GM20431 (cell line): Measurements from ENCODE around the gene NOS3.
"Not testable (repeated sequence)": the region's sequence is repeated elsewhere in the genome, so short reads cannot be mapped to it uniquely, and the experiment has no call there.

Source experiments
- in situ Hi-C: fragments of 300-500 bp; cut with MseI, MboI; formaldehyde crosslinking; loops from one replicate; pipeline ENCODE4 v1.15.0; 2020; ENCODE audit warnings: low sequenced_read_pairs; ENCODE audit not compliant: unreplicated experiment

NOS3 gene

DNA sequence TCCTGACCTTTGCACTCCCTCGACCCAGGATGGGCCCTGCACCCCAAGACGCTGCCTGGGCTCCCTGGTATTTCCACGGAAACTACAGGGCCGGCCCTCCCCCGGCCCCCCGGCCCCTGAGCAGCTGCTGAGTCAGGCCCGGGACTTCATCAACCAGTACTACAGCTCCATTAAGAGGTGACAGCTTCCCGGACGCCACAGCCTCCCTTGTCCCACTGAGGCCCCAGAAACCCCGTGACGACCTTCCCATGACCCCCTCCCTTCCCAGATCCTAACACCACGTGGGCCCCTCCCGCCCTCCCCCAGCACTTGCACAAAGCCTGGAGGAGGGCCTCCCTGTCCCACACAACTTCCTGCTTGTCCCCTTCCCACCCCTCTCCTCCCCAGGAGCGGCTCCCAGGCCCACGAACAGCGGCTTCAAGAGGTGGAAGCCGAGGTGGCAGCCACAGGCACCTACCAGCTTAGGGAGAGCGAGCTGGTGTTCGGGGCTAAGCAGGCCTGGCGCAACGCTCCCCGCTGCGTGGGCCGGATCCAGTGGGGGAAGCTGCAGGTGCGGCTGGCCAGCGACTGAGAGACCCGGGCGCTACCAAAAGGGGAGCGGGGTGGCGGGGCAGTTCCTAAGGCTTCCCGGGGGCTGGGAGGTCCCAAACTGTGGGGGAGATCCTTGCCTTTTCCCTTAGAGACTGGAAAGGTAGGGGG is 5.7 kb downstream of the NOS3 start:
- in situ Hi-C loops = loop anchor here (25.0 kb wide), 1 partner anchor 209 kb away; no protein-coding TSS in a partner anchor

DNA sequence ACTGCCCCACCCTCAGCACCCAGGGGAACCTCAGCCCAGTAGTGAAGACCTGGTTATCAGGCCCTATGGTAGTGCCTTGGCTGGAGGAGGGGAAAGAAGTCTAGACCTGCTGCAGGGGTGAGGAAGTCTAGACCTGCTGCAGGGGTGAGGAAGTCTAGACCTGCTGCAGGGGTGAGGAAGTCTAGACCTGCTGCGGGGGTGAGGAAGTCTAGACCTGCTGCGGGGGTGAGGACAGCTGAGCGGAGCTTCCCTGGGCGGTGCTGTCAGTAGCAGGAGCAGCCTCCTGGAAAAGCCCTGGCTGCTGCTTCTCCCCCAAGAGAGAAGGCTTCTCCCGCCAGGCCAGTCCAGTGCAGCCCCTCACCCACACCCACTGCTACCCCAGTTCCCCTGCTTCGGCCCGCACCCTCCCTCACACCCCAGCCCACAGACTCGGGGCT is 6.3 kb downstream of the NOS3 start:
- in situ Hi-C loops = loop anchor here (25.0 kb wide), 1 partner anchor 210 kb away; no protein-coding TSS in a partner anchor

DNA sequence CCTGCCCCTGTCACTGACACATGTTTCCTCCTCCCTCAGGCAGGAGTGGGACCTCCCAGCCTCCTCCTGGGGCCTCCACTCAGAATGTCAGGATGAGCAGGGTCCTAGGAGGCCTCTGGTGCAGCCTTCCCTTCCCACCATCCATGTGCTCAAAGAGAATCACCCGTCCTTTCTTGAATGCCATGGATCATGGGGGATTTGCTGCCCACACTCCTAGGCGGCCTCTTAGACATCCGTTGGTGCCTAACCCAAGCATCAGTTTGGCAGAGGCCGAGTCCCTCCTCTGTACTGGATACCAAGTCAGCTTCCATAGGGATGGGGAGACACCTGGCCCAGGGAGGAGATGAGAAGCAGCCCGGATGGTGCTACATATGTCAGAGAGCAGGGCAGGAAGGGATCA is 7.0 kb downstream of the NOS3 start:
- in situ Hi-C loops = loop anchor here (25.0 kb wide), 1 partner anchor 211 kb away; no protein-coding TSS in a partner anchor

DNA sequence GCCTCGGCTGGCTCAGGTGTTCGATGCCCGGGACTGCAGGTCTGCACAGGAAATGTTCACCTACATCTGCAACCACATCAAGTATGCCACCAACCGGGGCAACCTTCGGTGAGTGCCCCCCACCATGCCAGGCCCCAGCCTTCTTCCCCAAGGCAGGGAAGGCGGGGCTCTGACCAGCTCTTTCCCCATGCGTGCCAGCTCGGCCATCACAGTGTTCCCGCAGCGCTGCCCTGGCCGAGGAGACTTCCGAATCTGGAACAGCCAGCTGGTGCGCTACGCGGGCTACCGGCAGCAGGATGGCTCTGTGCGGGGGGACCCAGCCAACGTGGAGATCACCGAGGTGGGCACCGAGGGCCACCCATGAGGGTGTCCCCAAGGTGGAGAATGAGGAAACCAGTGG is 7.5 kb downstream of the NOS3 start:
- in situ Hi-C loops = loop anchor here (25.0 kb wide), 1 partner anchor 211 kb away; no protein-coding TSS in a partner anchor

DNA sequence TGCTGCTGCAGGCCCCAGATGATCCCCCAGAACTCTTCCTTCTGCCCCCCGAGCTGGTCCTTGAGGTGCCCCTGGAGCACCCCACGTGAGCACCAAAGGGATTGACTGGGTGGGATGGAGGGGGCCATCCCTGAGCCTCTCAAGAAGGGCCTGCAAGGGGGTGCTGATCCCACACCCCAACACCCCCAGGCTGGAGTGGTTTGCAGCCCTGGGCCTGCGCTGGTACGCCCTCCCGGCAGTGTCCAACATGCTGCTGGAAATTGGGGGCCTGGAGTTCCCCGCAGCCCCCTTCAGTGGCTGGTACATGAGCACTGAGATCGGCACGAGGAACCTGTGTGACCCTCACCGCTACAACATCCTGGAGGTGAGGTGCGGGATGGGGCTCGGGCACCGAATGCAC is 8.2 kb downstream of the NOS3 start:
- in situ Hi-C loops = loop anchor here (25.0 kb wide), 1 partner anchor 212 kb away; no protein-coding TSS in a partner anchor

DNA sequence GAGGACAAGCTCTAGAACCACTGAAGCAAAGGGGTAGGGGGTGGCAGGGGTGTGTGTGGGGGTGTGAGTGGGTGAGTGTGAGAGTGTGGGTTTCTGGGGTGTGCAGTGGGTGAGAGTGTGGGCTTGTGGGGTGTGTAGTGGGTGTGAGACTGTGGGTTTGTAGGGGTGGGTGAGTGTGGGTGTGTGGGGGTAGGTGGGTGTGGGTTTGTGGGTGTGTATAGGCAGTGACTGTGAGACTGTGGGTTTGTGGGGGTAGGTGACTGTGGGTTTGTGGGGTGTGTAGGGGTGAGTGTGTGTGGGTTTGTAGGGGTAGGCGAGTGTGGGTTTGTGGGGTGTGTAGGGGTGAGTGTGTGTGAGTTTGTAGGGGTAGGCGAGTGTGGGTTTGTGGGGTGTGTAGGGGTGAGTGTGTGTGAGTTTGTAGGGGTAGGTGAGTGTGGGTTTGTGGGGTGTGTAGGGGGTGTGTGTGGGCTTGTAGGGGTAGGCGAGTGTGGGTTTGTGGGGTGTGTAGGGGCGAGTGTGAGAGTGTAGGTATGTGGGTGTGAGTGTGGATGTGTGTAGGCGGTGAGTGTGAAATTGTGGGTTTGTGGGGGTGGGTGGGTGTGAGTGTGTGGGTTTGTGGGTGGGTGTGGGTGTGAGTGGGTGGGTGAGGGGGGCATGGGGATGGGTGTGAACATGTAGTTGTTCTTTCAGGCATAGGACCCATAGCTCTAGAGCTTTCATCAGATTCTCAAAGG is 8.8 kb downstream of the NOS3 start:
- in situ Hi-C loops = loop anchor here (25.0 kb wide), 1 partner anchor 212 kb away; no protein-coding TSS in a partner anchor

DNA sequence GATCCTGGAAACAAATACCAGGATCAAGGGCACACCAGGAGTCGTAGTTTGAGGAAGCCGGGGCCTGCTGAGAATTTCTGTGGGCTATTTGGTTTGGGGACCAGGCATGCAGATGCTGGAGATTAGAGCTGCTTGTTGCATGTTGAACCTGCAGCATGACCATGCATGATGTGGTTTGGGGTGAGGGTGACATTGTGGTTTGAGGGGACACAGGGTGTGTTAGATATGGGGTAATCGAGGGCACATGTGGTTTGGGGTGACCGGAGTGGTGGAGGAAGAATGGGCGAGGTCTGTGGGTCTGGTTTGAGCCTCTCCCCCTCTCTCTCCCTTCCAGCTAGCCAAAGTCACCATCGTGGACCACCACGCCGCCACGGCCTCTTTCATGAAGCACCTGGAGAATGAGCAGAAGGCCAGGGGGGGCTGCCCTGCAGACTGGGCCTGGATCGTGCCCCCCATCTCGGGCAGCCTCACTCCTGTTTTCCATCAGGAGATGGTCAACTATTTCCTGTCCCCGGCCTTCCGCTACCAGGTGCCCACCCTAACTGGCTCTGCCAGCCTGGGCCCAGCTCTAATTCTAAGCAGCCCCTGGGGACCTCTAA is 10.2 kb downstream of the NOS3 start:
- in situ Hi-C loops = no loop called here

DNA sequence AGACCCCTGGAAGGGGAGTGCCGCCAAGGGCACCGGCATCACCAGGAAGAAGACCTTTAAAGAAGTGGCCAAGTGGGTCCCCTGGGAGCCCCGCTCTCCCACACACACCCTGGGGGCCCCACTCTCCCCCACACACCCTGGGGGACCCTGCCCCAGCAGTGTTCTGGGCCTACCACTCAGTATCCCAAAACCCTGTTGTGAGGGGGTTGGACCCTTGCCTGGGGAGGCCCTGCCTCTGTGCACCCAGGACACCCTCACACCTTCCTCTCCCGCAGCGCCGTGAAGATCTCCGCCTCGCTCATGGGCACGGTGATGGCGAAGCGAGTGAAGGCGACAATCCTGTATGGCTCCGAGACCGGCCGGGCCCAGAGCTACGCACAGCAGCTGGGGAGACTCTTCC is 10.7 kb downstream of the NOS3 start:
- in situ Hi-C loops = no loop called here

DNA sequence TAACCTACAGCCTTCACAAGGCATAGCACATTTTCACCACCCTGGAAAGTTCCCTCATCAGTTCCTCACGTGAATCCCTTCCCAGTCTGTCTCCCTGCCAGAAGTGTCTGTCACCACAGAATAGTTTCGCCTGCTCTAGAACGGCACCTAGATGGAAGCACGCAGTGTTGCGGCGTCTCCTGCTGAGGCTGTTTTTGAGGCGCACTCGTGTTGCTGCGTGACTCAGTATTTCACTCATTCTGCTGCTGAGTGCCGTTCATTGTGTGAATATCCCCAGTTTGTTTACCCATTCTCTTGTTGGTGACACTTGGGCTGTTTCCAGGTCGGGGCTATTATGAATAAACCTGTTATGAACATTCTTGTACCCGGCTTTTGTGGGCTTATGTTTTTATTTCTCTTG is 12.8 kb downstream of the NOS3 start:
- in situ Hi-C loops = no loop called here

DNA sequence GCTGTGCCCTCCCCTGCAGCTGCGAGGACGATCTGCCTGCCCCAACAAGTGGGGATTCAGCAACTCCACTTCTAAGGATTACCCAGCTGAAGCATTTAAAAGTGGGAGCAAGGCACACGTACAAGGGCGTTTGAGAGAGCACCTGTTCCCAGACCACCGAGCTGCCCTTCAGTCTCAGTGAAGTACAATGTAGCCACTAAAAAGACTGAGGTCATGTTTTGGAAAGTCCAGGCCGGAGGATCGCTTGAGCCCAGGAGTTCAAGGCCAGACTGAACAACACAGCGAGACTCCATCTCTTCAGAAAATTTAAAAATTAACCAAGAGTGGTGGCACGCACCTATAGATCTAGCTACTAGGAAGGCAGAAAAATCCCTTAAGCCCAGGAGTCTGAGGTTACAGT is 14.7 kb downstream of the NOS3 start:
- in situ Hi-C loops = no loop called here

DNA sequence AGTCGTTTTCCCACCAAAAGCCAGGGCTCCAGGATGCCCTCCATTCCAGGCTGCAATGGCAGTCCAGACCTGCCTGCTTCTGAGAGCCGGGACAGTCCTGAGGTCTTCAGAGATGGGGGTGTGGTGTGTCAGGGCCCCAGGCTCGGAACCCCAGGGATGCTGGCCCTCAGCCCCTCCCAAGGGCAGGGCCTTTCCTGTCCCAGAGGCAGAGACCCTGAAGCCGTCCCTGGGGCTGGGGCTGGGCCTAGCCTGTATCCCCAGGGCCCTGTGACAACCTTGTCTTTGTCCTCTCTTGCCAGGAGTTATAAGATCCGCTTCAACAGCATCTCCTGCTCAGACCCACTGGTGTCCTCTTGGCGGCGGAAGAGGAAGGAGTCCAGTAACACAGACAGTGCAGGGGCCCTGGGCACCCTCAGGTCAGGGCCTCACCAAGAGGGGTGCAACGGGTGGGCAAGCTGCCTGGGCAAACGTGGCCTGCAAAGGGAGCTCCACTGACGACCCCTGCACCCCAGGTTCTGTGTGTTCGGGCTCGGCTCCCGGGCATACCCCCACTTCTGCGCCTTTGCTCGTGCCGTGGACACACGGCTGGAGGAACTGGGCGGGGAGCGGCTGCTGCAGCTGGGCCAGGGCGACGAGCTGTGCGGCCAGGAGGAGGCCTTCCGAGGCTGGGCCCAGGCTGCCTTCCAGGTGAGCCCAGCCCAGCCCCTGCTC is 15.9 kb downstream of the NOS3 start:
- in situ Hi-C loops = no loop called here

DNA sequence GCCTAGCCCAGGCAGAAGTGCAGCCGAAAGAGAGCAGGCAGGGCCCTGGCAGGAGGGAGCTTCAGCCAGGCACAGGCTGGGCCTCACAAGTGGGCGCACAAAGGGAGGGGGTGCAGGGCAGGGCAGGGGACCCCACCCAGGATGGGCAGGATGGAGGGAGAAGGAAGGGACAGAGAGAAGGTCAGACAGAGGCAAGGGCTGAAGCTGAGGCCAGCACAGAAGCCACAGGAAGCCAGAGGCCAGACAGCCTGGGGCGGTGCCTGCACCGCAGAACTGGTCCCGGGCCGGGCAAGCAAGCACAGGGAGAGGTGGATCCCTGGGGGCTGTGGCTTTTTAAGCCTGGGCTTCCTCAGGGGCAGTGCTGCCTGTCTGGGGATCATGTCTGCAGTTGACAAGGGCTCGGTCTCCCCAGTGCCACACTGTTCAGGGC is 16.7 kb downstream of the NOS3 start:
- in situ Hi-C loops = no loop called here

DNA sequence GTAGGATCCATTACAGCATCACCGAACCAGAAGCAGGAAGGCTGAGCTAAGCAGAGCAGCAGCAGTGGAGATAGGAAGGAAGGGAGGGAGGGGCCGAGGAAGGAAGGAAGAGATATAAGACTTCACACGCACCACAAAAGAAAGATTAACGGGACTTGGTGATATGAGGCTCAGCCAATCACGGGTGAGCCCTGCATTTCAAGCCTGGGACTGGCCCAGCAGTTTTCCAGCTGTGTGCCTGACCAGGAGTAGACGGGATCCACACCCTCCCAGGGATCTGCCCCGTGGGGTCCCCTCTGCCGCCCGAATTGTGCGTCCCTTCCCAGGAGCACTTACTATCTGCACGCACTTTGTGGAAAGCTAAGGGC is 17.3 kb downstream of the NOS3 start:
- in situ Hi-C loops = no loop called here

DNA sequence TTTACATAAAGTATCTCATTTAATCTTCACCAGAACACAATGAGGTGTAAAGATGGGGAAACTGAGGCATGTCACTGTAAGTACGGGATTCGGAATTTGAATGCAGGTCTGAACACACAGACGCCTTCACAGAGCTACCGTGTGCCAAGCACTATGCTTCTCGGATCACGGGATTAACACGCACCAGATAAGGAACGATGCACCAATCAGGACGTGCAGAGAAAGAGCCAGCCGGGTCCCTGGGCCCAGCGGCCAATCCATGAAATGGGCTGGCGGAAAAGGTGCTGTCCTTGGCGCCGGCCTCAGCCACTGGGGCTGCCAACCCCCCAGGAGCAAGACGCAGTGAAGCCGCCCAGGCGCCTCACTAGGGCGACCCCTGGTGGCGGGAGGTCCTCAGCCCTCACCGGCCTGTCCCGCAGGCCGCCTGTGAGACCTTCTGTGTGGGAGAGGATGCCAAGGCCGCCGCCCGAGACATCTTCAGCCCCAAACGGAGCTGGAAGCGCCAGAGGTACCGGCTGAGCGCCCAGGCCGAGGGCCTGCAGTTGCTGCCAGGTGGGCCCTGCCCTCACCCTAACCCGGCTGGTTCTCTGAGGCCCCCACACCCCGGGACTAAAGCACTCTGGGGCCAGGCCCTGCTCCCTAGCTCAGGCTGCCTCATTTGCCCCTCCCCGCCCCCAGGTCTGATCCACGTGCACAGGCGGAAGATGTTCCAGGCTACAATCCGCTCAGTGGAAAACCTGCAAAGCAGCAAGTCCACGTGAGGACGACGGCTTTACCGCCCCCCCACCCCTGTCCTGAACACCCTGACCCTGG is 17.9 kb downstream of the NOS3 start:
- in situ Hi-C loops = no loop called here

DNA sequence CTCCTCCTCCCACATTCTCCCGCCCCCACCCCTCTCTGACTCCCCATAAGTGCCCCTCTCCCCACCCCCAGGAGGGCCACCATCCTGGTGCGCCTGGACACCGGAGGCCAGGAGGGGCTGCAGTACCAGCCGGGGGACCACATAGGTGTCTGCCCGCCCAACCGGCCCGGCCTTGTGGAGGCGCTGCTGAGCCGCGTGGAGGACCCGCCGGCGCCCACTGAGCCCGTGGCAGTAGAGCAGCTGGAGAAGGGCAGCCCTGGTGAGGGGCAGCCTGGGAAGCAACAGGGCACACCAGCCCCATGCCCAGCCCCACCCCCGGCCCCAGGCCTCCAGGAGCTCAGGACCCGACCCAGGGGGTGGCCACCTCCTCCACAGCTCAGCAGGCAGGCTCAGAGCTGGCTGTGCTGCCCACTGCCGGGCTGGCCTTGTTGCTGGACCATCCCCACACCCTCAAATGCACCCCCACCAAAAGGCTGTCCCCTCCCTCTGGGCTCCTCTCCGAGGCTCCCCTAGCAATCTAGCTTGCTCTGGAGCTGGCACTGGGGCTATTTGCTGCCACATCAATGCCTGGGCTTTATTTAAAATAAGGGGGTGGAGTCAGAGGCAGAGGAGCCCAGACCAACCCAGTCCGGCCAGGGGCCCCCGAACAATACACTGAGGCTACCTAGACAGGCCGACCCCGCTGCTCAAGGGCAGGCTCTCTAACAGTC is 18.7 kb downstream of the NOS3 start:
- in situ Hi-C loops = no loop called here

DNA sequence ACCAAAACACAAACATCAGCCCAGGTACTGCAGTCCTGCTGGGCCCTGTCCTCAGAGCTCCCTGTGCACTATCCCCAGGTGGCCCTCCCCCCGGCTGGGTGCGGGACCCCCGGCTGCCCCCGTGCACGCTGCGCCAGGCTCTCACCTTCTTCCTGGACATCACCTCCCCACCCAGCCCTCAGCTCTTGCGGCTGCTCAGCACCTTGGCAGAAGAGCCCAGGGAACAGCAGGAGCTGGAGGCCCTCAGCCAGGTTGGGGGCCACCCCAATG is 19.2 kb downstream of the NOS3 start:
- in situ Hi-C loops = no loop called here

DNA sequence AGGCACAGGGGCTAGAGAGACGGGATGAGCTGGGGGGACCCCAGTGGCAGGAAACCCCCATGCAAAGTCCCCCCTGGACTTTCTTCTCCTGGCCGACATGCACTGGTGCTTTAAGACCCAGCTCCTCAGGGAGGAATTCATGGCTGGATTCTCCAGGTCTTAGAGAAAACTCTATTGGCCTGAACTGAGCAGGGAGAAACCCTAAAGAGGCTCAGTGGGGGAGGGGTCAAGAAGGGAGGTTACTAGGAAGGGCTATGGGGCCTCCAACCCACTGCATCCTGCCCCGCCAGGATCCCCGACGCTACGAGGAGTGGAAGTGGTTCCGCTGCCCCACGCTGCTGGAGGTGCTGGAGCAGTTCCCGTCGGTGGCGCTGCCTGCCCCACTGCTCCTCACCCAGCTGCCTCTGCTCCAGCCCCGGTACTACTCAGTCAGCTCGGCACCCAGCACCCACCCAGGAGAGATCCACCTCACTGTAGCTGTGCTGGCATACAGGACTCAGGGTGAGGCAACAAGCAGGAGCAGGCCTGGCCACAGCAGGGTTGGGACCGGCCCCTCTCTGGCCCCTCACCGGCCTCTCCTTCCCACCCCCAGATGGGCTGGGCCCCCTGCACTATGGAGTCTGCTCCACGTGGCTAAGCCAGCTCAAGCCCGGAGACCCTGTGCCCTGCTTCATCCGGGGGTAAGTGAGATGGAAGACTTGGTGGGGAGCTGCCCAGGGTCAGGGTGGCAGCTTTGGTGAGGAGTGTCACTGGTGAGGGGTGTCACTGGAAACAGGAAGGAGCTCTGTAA is 19.7 kb downstream of the NOS3 start:
- in situ Hi-C loops = no loop called here

DNA sequence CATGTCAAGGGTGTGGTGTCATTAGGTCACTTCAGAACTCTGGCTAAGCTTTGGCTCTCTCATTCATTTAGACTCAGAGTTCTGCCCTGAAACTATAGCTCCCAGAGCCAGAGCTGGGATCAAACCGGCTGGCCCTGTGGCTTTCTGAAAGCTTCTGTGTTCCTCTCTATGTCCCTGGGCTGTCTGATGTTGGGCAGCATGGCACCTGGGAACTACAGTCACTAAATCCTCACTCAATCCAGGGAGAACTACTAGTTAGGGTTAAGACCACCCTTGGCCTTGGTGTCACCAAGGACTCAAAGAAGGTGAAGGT is 20.2 kb downstream of the NOS3 start:
- in situ Hi-C loops = no loop called here

DNA sequence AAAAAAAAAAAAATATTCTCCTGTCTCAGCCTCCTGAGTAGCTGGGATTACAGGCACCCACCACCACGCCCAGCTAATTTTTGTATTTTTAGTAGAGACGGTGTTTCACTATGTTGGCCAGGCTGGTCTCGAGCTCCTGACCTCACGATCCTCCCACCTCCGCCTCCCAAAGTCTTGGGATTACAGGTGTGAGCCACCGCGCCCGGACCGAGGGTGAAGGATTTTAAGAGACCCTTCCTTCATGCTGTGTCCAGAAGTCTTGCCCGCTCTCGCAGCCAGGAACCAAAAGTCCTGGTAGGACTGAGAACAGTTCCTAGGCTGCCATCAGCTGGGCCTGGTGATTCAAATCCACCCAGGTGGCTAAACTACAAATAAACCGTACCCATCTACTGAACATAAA is 20.8 kb downstream of the NOS3 start:
- in situ Hi-C loops = not testable (repeated sequence)
